ENCODE measurements around the gene SLC5A8. TPM values are rescaled to one million over a fixed set of nuclear protein-coding genes. Genes with fewer than 3 reads are reported as not detected.
"Not testable (repeated sequence)": the region's sequence is repeated elsewhere in the genome, so short reads cannot be mapped to it uniquely, and the experiment has no call there.

Gene SLC5A8
- total RNA-seq, 1 donor, result not detected

- no peak for DNase-seq (ENCODE audit: low read depth in 2 of 3, low spot score in 2 of 3)
These were observed 36.8 kb downstream of the SLC5A8 start for GRCh38 chr12:101173197-101173749.

GRCh38 chr12:101172316-101172715 is 37.7 kb downstream of the SLC5A8 start:
- no peak for DNase-seq (ENCODE audit: low read depth in 2 of 3, low spot score in 2 of 3)

DNA sequence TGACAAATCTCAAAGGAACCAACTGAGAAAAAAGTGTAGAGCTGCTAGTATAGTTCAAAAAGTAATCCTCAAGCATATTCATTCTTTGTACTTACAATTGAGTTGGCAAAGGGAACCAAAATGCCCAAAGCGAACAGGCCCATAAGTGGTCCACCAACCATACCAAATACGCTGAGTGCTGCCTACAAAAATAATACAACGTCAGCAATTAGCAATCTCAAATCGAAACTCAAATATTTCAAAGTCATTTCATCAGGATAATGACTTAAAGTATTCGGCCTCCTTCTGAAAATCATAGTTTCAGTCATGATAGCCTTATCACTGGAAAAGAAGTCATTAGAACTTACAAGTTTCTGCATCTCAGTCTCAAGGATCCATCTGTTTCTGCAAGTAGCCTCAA is 42.0 kb downstream of the SLC5A8 start:
- DNase-seq (ENCODE audit: low read depth in 2 of 3, low spot score in 2 of 3), result no peak

GRCh38 chr12:101166866-101167265 is 43.2 kb downstream of the SLC5A8 start:
- DNase-seq (ENCODE audit: low read depth in 2 of 3, low spot score in 2 of 3), result no peak

DNA sequence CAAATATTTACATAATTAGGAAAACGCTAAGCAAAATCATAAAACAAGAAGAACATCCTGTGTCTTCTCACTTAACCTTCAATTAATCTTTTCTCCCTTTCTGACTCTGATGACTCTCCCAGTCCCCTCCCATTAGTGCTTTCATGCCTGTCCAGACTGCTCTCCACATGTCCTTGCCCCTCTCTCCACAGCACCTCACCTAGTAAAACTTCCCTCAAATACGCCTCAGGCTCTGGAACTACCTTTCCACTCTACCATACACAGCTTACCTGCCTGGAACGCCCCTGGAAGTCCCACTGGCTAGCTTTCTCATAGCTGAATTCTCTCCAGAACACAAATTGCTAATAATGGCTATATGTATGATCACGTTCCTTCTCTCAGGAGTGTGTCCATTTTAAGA is 44.7 kb downstream of the SLC5A8 start:
- no peak for DNase-seq (ENCODE audit: low read depth in 2 of 3, low spot score in 2 of 3)

DNA sequence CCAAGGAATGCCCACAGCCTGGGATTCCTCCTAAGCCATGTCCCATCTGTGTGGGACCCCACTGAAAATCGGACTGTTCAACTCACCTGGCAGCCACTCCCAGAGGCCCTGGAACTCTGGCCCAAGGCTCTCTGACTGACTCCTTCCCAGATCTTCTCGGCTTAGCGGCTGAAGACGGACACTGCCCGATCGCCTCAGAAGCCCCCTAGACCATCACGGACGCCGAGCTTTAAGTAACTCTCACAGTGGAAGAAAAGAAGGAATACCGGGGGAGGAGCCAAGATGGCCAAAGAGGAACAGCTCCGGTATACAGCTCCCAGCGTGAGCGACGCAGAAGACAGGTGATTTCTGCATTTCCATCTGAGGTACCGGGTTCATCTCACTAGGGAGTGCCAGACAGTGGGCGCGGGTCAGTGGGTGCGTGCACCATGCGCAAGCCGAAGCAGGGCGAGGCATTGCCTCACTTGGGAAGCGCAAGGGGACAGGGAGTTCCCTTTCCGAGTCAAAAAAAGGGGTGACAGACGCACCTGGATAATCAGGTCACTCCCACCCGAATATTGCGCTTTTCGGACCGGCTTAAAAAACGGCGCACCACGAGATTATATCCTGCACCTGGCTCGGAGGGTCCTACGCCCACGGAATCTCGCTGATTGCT is 64.1 kb downstream of the SLC5A8 start:
- DNase-seq (ENCODE audit: low read depth in 2 of 3, low spot score in 2 of 3), result not testable (repeated sequence)

DNA sequence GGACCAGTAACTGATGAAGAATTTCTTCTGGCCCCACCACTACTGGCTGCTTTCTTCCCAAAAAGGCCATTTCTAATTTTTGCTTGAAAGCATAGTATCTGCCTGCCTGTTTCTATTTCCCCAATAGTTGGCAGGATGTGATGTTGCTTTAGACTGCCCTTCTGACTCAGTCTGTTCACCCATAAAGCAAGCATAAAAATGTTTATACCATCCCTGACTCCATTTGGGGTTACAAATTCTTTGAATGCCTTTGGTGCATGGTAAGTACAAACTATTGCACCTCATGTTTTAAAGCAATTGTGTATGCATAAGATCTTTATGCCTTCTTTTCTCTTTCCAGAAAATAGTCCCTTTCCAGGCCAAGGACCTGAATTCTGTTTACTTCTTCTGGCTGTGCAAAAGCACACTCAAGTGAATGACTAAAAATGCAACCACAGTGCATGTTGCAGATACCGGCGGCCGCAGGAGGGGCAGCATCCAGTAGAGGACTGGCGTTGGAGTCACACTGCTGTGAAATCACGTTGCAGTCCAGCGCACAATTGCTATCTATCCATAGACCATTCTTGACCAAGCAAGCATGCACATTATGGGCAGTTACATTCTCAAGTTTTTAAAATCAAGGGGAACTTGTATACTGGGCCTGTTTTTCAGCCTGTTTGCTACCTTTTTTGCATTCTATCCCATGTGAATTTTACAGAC is 82.4 kb downstream of the SLC5A8 start:
- DNase-seq (ENCODE audit: low read depth in 2 of 3, low spot score in 2 of 3), result no peak

DNA sequence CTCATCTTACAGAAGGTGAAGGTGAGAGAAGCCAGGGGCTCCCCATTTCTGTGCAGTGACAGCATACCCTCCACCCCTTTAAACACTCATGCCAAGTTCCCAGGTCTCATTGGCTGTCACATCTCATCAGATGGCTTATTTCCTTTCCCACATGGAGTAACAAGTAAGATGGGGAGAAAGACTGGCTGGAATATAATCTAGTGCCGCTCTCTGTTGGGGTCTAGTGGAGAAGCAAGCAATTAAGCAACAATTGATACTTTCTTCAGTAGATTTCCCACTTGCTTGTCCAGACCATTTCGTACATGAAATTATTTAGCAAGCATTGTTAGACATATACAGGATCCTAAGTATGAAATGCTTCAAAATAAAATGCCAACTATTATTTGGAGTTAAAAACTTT is 92.2 kb downstream of the SLC5A8 start:
- no peak for DNase-seq (ENCODE audit: low read depth in 2 of 3, low spot score in 2 of 3)

DNA sequence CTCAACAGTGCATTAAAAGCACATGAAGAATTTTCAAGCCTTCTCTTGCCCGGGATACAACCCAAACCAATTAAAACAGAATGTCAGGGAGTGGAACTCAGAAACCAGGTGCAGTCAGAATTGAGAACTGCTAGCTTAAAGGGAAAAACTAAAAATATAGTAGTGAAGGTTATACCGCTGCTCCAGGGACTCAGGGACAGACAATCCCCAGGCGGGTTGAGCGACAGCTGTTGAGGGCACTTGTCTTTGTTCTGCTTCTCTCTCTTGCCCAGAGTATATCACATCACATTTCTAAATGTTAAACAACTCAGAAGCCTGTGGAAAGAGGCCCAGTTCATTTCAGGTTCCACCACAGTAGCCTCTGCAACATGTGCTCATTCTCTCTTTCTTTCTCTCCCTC is 93.1 kb downstream of the SLC5A8 start:
- no peak for DNase-seq (ENCODE audit: low read depth in 2 of 3, low spot score in 2 of 3)

GRCh38 chr12:101115326-101115725 is 94.7 kb downstream of the SLC5A8 start:
- DNase-seq (ENCODE audit: low read depth in 2 of 3, low spot score in 2 of 3), result no peak

DNA sequence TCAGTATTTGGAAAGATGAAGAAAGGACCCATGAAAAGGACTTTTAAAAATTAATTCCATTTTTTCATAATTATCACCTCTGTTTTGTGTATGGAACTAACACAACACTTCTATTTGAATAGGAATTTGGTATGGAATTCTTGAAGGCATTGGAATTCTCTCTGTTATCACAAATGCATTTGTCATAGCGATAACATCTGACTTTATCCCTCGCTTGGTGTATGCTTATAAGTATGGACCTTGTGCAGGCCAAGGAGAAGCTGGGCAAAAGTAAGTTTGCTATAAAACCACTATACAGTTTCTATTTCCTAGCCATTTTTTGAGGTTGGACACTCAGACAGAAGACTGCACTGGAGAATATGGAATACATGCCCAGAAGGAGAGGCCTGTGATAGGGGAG is 98.6 kb downstream of the SLC5A8 start:
- DNase-seq (ENCODE audit: low read depth in 2 of 3, low spot score in 2 of 3), result no peak

DNA sequence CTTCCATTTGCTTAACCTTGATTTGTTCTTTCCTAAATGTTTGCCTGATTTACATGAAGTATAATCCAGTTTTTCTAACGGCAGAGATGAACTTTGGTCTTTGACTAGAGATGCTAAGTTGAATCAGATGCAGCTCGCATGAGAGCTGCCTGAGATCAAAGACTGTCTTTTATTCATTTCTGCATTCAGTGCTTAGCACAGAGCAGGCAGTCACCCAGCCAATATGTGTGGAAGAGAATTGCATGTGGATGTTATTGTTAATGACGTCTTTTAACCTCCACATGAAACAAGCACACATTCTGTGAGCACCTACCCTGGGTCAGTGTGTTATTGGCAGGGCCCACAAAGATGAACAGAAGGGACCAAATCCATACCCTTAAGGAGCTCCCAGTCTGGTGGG is 99.2 kb downstream of the SLC5A8 start:
- no peak for DNase-seq (ENCODE audit: low read depth in 2 of 3, low spot score in 2 of 3)

GRCh38 chr12:101108130-101108529 is 101.9 kb downstream of the SLC5A8 start:
- no peak for DNase-seq (ENCODE audit: low read depth in 2 of 3, low spot score in 2 of 3)

GRCh38 chr12:101107032-101107763 is 102.8 kb downstream of the SLC5A8 start:
- no peak for DNase-seq (ENCODE audit: low read depth in 2 of 3, low spot score in 2 of 3)

Small RNA genes within 50 kb of the gene (small RNA-seq; reads per million reads assigned to genes)
- gene RNU6-768P, result not detected

Other genes with a start within 250 kb of the SLC5A8 start
- gene UTP20, start 69.9 kb upstream of the SLC5A8 start, total RNA-seq, result 6.5 TPM
- 15.3 TPM for gene ARL1, start 197.5 kb upstream of the SLC5A8 start, total RNA-seq

Measured in hematopoietic multipotent progenitor cell (in vitro differentiated cells).